ENCODE measurements around the gene CNN2. TPM values are rescaled to one million over a fixed set of nuclear protein-coding genes. Genes with fewer than 3 reads are reported as not detected.
A peak's percentile ranks its signal among the peaks of the same experiment; 100 is the strongest.

Gene CNN2
- total and polyA plus RNA-seq, 2 of the 13 experiments (the other 11 are each of a cell fraction or from before 2014, with no cell fraction given) = 63.6 to 70.0 TPM

DNA sequence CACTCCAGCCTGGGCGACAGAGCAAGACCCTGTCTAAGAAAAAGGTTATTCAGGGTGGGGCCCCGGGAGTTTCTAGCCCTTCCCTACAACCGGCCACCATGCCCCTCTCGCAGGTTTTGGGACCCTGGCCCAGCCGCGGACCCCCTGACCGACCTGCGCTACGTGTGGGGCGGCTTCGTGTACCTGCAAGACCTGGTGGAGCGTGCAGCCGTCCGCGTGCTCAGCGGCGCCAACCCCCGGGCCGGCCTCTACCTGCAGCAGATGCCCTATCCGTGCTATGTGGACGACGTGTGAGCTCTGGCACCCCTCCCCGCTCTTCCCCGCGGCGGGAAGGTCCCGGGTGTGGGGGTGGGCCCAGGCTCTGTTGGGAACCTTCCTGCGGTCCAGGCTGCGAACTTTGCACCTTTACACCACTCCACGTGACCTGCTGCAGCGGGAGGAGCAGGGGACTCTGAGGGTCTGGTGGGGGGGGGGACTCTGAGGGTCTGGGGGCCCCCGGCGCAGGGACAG lies 19.8 kb downstream of the CNN2 start (continued):
- TF ChIP-seq ZNF724P (CRISPR knock-in tag; IDR thresholded peaks at IDR 0.05; ENCODE audit: borderline replicate concordance) (0 out of 2 replicates have a peak, but pooled peaks have one; percentile 7), FOXK2 (IDR thresholded peaks at IDR 0.05) (no peak), NCOA2 (CRISPR knock-in tag; IDR thresholded peaks at IDR 0.05) (no peak), NR2F6 (IDR thresholded peaks at IDR 0.05) (no peak), NR2F6 (CRISPR knock-in tag; IDR thresholded peaks at IDR 0.05) (peak; percentile 24; the same call in 1 of the 2 replicates), ZNF790 (CRISPR knock-in tag; IDR thresholded peaks at IDR 0.05; ENCODE audit: borderline replicate concordance) (peak; percentile 80; the same call in 1 of the 2 replicates), SP4 (CRISPR knock-in tag; IDR thresholded peaks at IDR 0.05) (peak; percentile 80), NFYB (CRISPR knock-in tag; IDR thresholded peaks at IDR 0.05) (no peak)
- TF ChIP-seq, protein P1, sequence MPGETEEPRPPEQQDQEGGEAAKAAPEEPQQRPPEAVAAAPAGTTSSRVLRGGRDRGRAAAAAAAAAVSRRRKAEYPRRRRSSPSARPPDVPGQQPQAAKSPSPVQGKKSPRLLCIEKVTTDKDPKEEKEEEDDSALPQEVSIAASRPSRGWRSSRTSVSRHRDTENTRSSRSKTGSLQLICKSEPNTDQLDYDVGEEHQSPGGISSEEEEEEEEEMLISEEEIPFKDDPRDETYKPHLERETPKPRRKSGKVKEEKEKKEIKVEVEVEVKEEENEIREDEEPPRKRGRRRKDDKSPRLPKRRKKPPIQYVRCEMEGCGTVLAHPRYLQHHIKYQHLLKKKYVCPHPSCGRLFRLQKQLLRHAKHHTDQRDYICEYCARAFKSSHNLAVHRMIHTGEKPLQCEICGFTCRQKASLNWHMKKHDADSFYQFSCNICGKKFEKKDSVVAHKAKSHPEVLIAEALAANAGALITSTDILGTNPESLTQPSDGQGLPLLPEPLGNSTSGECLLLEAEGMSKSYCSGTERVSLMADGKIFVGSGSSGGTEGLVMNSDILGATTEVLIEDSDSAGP (CRISPR knock-in tag; IDR thresholded peaks at IDR 0.05; ENCODE audit: borderline replicate concordance) = peak; percentile 58
- TF ChIP-seq, protein P2, sequence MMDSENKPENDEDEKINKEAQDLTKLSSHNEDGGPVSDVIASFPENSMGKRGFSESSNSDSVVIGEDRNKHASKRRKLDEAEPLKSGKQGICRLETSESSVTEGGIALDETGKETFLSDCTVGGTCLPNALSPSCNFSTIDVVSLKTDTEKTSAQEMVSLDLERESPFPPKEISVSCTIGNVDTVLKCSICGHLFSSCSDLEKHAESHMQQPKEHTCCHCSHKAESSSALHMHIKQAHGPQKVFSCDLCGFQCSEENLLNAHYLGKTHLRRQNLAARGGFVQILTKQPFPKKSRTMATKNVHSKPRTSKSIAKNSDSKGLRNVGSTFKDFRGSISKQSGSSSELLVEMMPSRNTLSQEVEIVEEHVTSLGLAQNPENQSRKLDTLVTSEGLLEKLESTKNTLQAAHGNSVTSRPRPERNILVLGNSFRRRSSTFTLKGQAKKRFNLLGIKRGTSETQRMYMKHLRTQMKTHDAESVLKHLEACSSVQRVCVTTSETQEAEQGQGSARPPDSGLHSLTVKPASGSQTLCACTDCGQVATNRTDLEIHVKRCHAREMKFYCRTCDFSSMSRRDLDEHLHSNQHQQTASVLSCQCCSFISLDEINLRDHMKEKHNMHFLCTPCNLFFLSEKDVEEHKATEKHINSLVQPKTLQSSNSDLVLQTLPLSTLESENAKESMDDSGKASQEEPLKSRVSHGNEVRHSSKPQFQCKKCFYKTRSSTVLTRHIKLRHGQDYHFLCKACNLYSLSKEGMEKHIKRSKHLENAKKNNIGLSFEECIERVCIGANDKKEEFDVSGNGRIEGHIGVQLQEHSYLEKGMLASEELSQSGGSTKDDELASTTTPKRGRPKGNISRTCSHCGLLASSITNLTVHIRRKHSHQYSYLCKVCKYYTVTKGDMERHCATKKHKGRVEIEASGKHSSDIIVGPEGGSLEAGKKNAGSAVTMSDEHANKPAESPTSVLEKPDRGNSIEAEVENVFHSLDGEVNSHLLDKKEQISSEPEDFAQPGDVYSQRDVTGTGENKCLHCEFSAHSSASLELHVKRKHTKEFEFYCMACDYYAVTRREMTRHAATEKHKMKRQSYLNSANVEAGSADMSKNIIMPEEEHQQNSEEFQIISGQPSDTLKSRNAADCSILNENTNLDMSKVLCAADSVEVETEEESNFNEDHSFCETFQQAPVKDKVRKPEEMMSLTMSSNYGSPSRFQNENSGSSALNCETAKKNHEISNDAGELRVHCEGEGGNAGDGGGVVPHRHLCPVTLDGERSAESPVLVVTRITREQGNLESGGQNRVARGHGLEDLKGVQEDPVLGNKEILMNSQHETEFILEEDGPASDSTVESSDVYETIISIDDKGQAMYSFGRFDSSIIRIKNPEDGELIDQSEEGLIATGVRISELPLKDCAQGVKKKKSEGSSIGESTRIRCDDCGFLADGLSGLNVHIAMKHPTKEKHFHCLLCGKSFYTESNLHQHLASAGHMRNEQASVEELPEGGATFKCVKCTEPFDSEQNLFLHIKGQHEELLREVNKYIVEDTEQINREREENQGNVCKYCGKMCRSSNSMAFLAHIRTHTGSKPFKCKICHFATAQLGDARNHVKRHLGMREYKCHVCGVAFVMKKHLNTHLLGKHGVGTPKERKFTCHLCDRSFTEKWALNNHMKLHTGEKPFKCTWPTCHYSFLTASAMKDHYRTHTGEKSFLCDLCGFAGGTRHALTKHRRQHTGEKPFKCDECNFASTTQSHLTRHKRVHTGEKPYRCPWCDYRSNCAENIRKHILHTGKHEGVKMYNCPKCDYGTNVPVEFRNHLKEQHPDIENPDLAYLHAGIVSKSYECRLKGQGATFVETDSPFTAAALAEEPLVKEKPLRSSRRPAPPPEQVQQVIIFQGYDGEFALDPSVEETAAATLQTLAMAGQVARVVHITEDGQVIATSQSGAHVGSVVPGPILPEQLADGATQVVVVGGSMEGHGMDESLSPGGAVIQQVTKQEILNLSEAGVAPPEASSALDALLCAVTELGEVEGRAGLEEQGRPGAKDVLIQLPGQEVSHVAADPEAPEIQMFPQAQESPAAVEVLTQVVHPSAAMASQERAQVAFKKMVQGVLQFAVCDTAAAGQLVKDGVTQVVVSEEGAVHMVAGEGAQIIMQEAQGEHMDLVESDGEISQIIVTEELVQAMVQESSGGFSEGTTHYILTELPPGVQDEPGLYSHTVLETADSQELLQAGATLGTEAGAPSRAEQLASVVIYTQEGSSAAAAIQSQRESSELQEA (CRISPR knock-in tag; IDR thresholded peaks at IDR 0.05; ENCODE audit: not compliant biosample characterization) = peak; percentile 46
- TF ChIP-seq, protein P3, sequence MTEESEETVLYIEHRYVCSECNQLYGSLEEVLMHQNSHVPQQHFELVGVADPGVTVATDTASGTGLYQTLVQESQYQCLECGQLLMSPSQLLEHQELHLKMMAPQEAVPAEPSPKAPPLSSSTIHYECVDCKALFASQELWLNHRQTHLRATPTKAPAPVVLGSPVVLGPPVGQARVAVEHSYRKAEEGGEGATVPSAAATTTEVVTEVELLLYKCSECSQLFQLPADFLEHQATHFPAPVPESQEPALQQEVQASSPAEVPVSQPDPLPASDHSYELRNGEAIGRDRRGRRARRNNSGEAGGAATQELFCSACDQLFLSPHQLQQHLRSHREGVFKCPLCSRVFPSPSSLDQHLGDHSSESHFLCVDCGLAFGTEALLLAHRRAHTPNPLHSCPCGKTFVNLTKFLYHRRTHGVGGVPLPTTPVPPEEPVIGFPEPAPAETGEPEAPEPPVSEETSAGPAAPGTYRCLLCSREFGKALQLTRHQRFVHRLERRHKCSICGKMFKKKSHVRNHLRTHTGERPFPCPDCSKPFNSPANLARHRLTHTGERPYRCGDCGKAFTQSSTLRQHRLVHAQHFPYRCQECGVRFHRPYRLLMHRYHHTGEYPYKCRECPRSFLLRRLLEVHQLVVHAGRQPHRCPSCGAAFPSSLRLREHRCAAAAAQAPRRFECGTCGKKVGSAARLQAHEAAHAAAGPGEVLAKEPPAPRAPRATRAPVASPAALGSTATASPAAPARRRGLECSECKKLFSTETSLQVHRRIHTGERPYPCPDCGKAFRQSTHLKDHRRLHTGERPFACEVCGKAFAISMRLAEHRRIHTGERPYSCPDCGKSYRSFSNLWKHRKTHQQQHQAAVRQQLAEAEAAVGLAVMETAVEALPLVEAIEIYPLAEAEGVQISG (CRISPR knock-in tag; IDR thresholded peaks at IDR 0.05) = peak; percentile 29; the same call in 1 of the 2 replicates
- TF ChIP-seq, protein P4, sequence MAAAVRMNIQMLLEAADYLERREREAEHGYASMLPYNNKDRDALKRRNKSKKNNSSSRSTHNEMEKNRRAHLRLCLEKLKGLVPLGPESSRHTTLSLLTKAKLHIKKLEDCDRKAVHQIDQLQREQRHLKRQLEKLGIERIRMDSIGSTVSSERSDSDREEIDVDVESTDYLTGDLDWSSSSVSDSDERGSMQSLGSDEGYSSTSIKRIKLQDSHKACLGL (CRISPR knock-in tag; IDR thresholded peaks at IDR 0.05) = peak; percentile 66; the same call in 1 of the 2 replicates
- TF ChIP-seq, protein P5, sequence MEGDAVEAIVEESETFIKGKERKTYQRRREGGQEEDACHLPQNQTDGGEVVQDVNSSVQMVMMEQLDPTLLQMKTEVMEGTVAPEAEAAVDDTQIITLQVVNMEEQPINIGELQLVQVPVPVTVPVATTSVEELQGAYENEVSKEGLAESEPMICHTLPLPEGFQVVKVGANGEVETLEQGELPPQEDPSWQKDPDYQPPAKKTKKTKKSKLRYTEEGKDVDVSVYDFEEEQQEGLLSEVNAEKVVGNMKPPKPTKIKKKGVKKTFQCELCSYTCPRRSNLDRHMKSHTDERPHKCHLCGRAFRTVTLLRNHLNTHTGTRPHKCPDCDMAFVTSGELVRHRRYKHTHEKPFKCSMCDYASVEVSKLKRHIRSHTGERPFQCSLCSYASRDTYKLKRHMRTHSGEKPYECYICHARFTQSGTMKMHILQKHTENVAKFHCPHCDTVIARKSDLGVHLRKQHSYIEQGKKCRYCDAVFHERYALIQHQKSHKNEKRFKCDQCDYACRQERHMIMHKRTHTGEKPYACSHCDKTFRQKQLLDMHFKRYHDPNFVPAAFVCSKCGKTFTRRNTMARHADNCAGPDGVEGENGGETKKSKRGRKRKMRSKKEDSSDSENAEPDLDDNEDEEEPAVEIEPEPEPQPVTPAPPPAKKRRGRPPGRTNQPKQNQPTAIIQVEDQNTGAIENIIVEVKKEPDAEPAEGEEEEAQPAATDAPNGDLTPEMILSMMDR (CRISPR knock-in tag; IDR thresholded peaks at IDR 0.05) = peak; percentile 68
- TF ChIP-seq, protein P6, sequence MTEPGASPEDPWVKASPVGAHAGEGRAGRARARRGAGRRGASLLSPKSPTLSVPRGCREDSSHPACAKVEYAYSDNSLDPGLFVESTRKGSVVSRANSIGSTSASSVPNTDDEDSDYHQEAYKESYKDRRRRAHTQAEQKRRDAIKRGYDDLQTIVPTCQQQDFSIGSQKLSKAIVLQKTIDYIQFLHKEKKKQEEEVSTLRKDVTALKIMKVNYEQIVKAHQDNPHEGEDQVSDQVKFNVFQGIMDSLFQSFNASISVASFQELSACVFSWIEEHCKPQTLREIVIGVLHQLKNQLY (CRISPR knock-in tag; IDR thresholded peaks at IDR 0.05) = peak; percentile 58; the same call in 1 of the 2 replicates

Measured in HepG2 (cell line).